ENCODE data around the gene DDIT3. TPM values are rescaled to one million over a fixed set of nuclear protein-coding genes. Genes with fewer than 3 reads are reported as not detected.

DDIT3 gene
- total RNA-seq, 1 experiment from 2014 or later, result 3.4 TPM

- peaks cover 42% of the 10 kb centered on the region for H3K4me1 Mint-ChIP-seq
- peaks cover 3% of the 10 kb centered on the region; the same call in 1 of the 2 replicates for H3K27me3 Mint-ChIP-seq (ENCODE audit: low read depth)
- POLR2A ChIA-PET, result interaction anchor here (1.0 kb wide), 1 partner anchor 91 kb away, joined by 3 read pairs; no protein-coding TSS in a partner anchor
- H3K9me3 Mint-ChIP-seq, result no peaks in the 10 kb centered on the region
- peak overlapping the region; percentile 90 for H3K4me3 Mint-ChIP-seq
- TF ChIP-seq PRDM15 (CRISPR knock-in tag; IDR thresholded peaks at IDR 0.05), result peak; percentile 43; the same call in 1 of the 2 replicates
- TF ChIP-seq IRF1 (CRISPR knock-in tag; IDR thresholded peaks at IDR 0.05), result no peak
- TF ChIP-seq ZNF532 (CRISPR knock-in tag; IDR thresholded peaks at IDR 0.05; ENCODE audit: borderline replicate concordance), result no peak
- no peak for TF ChIP-seq ATF1 (CRISPR knock-in tag; IDR thresholded peaks at IDR 0.05)
- no peak for TF ChIP-seq AR (CRISPR knock-in tag; IDR thresholded peaks at IDR 0.05)
- H3K27ac Mint-ChIP-seq, result peak overlapping the region; percentile 93
- DNase-seq (ENCODE audit: low spot score) (peak; percentile 72), ATAC-seq (peak; percentile 0; the same call in 1 of the 2 replicates)
- CTCF ChIA-PET, result interaction anchor here (0.9 to 2.3 kb wide), 4 partner anchors 60 to 213 kb away, joined by 3 to 8 read pairs (median 4); partner anchors contain the start of gene GLI1
- peaks cover 10% of the 10 kb centered on the region for H3K36me3 Mint-ChIP-seq
These were observed 2.8 kb upstream of the DDIT3 start for GRCh38 chr12:57522887-57523705.

GRCh38 chr12:57522011-57522886 lies 1.9 kb upstream of the DDIT3 start, which contains the start of gene MBD6:
MBD6 (plus strand) TSS chr12:57522824; CDS start chr12:57524304, 1,480 bp downstream.
- POLR2A ChIA-PET, result no interaction called here
- TF ChIP-seq ZNF281 (CRISPR knock-in tag; IDR thresholded peaks at IDR 0.05) (peak; percentile 28; the same call in 1 of the 2 replicates), GABPB1 (CRISPR knock-in tag; IDR thresholded peaks at IDR 0.05) (peak; percentile 88), USF2 (CRISPR knock-in tag; IDR thresholded peaks at IDR 0.05) (peak; percentile 90), MXD4 (CRISPR knock-in tag; IDR thresholded peaks at IDR 0.05; ENCODE audit: borderline replicate concordance) (no peak), USF1 (CRISPR knock-in tag; IDR thresholded peaks at IDR 0.05) (peak; percentile 92), ATF2 (CRISPR knock-in tag; IDR thresholded peaks at IDR 0.05; ENCODE audit: borderline replicate concordance, low read depth) (no peak)

More at GRCh38 chr12:57522011-57522886, 1.9 kb upstream of the DDIT3 start, which contains the start of gene MBD6:
- CTCF ChIA-PET, result no interaction called here
- Mint-ChIP-seq H3K9me3 (no peaks in the 10 kb centered on the region), H3K27ac (peak within 1 kb of the TSS; percentile 93), H3K4me3 (peak within 1 kb of the TSS; percentile 96), H3K4me1 (peaks cover 42% of the 10 kb centered on the region), H3K36me3 (peaks cover 17% of the 10 kb centered on the region), H3K27me3 (ENCODE audit: low read depth) (peaks cover 3% of the 10 kb centered on the region; the same call in 1 of the 2 replicates)
- ATAC-seq (peak; percentile 7), DNase-seq (ENCODE audit: low spot score) (peak; percentile 85)

All from WTC11 (cell line).